BLaER1 treated with 17β-estradiol and CSF1 and Interleukin-3, amounts not matched to agents 10 nM and 100 nM (cell line): ENCODE results near the gene MUS81.
A peak's percentile ranks its signal among the peaks of the same experiment; 100 is the strongest.

Source experiments
- H3K27ac ChIP-seq, 11 experiments: shearing (Covaris generic); formaldehyde crosslinking; 2 replicates each; pipeline ENCODE4 v1.8.1; 2022
- H3K27me3 ChIP-seq, 11 experiments: shearing (Covaris generic); formaldehyde crosslinking; 2 replicates each; pipeline ENCODE4 v1.8.1; 2022
- H3K36me3 ChIP-seq, 11 experiments: shearing (Covaris generic); formaldehyde crosslinking; 2 replicates each; pipeline ENCODE4 v1.8.1; 2022
- H3K4me1 ChIP-seq, 10 experiments: shearing (Covaris generic); formaldehyde crosslinking; 2 replicates each; pipeline ENCODE4 v1.8.1; 2022
- H3K4me2 ChIP-seq, 11 experiments: shearing (Covaris generic); formaldehyde crosslinking; 2 replicates each; pipeline ENCODE4 v1.8.1; 2022
- H3K4me3 ChIP-seq, 10 experiments: shearing (Covaris generic); formaldehyde crosslinking; 2 replicates each; pipeline ENCODE4 v1.8.1; 2022
- H3K9ac ChIP-seq, 11 experiments: shearing (Covaris generic); formaldehyde crosslinking; 2 replicates each; pipeline ENCODE4 v1.8.1; 2022
- H3K9me3 ChIP-seq, 11 experiments: shearing (Covaris generic); formaldehyde crosslinking; replicated peaks in 1 of 11; 2 replicates each; pipeline ENCODE4 v1.8.1; 2022
- H4K20me1 ChIP-seq, 11 experiments: shearing (Covaris generic); formaldehyde crosslinking; 2 replicates each; pipeline ENCODE4 v1.8.1; 2022
- Cebpa-rat ChIP-seq, 11 experiments: shearing (Covaris generic); IDR thresholded peaks; 2 replicates each; pipeline ENCODE4 v1.8.1; 2022

Gene MUS81

DNA sequence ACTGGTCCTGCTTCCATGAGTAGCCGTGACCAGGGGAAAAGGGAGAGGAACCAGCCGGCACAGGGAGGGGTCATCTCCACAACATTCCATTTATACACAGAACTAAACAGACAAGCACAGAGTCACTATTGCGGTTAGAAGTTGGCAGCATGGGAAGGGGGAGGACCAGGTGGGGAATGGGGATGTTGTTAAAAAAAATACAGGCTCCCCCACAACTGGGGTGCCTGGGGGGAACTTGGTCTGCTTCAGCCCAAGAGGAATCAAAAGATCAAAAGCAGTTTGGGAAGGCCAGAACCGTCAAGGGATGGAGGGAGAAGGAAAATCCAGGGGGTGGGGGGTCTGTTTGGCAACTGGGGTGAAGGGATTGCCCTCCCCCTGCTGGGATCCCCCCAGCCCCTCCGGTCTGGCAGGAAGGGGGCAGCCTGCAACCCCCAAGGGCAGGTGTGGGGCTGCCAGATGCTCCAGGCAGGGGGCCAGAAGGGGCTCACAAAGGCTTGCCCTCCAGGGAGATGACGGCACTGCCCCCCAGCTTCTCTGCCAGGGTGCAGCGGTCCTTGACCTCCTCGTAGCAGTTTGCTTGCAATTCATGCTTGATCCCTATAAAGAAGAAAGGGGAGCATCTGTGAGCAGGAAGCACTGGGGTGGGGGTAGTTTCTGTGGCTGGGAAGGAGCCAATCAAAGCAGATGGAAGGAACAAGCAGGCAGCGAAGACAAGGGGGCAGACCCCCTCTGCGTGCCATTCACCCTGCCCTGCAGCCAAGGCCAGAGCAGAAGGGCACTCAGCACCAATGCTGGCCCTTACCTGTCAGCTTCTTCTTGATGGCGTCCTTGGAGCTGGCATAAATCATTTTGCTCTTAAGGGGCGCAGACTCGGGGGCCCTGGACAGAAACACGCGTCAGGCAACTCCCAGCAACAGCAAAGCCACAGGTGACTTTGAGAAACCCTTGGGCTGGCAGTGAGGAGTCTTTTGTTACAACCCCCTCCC is 5.1 kb upstream of the MUS81 start:
- Histone ChIP-seq H3K27me3 (no peaks in the 10 kb centered on the region), H3K27ac (peak overlapping the region in 2 of 11 experiments; percentile 3 to 90; a peak in 1 of 22 replicates), H3K9ac (peak overlapping the region; percentile 92 to 99 (median 95); a peak in 19 of 22 replicates), H3K4me2 (peak overlapping the region; percentile 77 to 95 (median 90)), H3K4me3 (peak overlapping the region; percentile 84 to 99 (median 96); a peak in 19 of 20 replicates), H3K36me3 (peaks cover 58 to 65% (median 60%) of the 10 kb centered on the region in 11 experiments), H3K9me3 (peaks cover 0 to 16% (median 0%) of the 10 kb centered on the region in 11 experiments; a peak in 9 of 22 replicates), H3K4me1 (peaks cover 30 to 41% (median 35%) of the 10 kb centered on the region in 10 experiments), H4K20me1 (peaks cover 73 to 78% (median 78%) of the 10 kb centered on the region in 11 experiments)
- TF ChIP-seq Cebpa-rat (IDR thresholded peaks at IDR 0.05), result no peak

DNA sequence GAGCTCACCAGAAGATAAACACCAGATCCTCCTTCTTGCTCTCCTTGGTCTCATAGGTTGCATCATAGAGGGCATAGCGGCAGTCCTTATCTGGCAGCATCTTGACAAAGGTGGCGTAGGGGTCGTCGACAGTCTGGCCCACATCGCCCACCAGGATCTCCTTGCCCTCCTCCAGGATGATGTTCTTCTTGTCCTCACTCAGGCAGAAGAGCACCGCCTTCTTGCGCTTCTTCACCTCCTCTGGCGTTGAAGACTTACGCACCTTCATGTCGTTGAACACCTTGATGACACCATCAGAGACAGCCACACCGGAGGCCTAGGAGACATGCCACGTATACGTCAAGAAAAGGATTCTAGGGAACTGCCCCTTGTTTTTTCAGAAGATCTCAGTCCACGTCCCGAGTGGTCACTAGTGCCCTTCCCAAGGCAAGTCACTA is 4.3 kb upstream of the MUS81 start:
- Histone ChIP-seq H3K27me3 (no peaks in the 10 kb centered on the region), H3K27ac (peak overlapping the region in 8 of 11 experiments; percentile 87 to 98 (median 92); a peak in 9 of 22 replicates), H3K4me1 (peaks cover 30 to 41% (median 35%) of the 10 kb centered on the region in 10 experiments), H4K20me1 (peaks cover 68 to 72% (median 70%) of the 10 kb centered on the region in 11 experiments), H3K9ac (peak overlapping the region; percentile 92 to 99 (median 95)), H3K4me3 (peak overlapping the region; percentile 84 to 99 (median 96)), H3K9me3 (peaks cover 0 to 16% (median 0%) of the 10 kb centered on the region in 11 experiments; a peak in 9 of 22 replicates), H3K36me3 (peaks cover 55 to 61% (median 59%) of the 10 kb centered on the region in 11 experiments), H3K4me2 (peak overlapping the region; percentile 77 to 95 (median 90))
- no peak for TF ChIP-seq Cebpa-rat (IDR thresholded peaks at IDR 0.05)

DNA sequence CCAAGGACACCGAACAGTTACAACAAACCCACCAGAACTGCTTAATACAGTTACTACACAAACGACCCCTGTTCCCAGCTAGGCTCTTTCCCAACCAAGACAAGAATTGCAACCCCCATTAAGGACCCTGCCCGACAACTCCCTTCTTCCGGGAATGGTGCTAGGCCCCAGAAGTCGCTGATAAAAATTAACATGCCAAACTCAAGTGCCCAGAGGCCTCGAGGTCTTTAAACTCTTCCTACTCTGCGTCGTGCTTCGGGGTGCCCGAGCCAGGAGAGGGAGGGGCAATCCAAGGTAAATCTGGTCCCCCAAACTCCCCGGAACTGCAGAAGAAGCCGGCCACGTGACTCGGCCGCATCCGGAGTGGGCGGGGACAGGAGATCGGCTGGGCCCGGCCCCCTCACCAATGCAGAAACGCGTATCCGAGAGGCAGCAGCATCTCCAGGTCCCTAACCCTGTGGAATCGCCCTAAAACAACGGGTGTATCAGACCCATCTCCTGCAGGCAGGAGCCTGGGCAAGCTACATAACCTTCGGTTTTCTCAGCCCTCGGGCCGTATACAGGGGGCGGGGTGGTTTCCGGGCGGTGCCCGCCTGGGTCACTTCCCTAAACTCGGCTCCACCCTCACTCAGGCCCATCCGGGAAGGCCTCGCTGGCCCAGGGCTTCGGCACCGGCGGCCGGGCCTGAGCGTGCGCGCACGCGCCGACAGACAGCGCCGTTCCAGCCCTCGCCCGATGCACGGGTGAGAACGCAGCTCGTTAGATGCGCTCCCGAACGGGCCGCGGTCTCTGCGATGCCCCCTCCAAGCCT is 3.3 kb upstream of the MUS81 start:
- peaks cover 59 to 72% (median 64%) of the 10 kb centered on the region in 11 experiments for H4K20me1 ChIP-seq
- H3K27ac ChIP-seq, result peak overlapping the region; percentile 87 to 98 (median 94)
- peak overlapping the region; percentile 77 to 95 (median 90) for H3K4me2 ChIP-seq
- H3K27me3 ChIP-seq, result no peaks in the 10 kb centered on the region
- peaks cover 50 to 55% (median 53%) of the 10 kb centered on the region in 11 experiments for H3K36me3 ChIP-seq
- H3K9ac ChIP-seq, result peak overlapping the region; percentile 92 to 99 (median 95)
- peak overlapping the region; percentile 84 to 99 (median 96) for H3K4me3 ChIP-seq
- H3K9me3 ChIP-seq, result peaks cover 0 to 8% (median 0%) of the 10 kb centered on the region in 11 experiments; a peak in 5 of 22 replicates
- TF ChIP-seq Cebpa-rat (IDR thresholded peaks at IDR 0.05), result no peak
- peaks cover 38 to 49% (median 44%) of the 10 kb centered on the region in 10 experiments for H3K4me1 ChIP-seq

DNA sequence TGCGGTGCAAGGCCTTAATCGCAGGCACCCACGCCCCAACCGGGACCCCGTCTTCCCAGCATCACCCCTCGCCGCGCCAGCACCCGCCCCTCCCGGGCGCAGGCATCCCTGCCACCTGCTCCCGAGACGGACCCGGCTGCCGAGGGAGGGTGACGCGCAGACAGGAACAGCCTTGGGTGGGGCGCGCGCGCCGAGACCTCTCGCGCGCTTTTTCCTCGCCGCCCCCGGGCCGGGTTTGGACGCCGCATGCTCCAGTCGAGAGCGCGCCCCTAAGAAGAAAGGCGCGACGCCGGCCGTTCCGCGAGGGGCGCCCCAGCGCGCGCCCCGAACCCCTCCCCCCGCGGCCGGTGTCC is 2.8 kb upstream of the MUS81 start:
- Histone ChIP-seq H3K4me1 (peaks cover 44 to 55% (median 48%) of the 10 kb centered on the region in 10 experiments), H3K4me2 (peak overlapping the region; percentile 62 to 95 (median 90)), H3K36me3 (peaks cover 50 to 55% (median 53%) of the 10 kb centered on the region in 11 experiments), H3K9me3 (peaks cover 0 to 3% (median 0%) of the 10 kb centered on the region in 11 experiments; a peak in 3 of 22 replicates), H3K4me3 (peak overlapping the region; percentile 84 to 99 (median 96)), H3K9ac (peak overlapping the region; percentile 92 to 99 (median 95)), H3K27me3 (no peaks in the 10 kb centered on the region), H4K20me1 (peaks cover 54 to 72% (median 63%) of the 10 kb centered on the region in 11 experiments), H3K27ac (peak overlapping the region; percentile 87 to 98 (median 94))
- no peak for TF ChIP-seq Cebpa-rat (IDR thresholded peaks at IDR 0.05)

DNA sequence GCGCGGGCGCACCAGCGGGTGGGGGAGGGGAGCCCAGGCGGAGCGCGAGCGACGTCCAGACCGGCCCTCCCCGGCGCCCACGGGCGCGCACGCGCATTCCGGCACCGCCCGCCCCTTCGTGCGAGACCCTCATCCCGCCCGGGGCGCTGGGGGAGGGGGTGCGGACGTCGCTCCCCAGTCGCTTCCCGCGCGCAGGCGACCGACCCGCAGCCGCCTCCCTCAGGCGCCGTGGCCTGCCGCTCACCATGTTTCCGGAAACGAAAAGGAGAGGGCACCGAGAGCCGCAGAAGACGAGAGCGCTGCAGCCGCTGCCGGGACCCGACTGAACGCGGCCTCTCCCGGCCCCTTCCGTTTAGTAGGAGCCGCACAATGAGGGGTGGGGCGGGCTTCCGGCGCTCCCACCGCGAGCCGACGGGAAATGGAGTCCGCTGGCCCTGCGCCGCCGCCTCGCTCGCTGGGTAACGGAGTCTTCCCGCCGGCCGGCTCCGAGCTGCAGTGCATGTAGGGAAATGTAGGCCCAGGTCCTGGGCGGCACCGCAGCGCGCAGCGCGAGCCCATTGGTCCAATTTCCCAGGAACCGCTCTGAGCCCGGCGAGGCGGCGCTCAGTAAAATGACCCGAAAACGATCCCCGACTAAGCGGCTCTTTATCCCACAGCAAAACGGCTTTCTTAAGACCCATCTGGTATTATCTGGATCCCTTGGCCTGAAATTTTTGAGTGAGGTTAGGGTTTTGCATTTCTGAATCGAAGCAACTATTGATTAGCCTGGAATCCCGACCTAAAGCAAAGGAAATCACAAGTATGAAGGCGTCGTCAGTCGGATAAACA is 2.2 kb upstream of the MUS81 start, which contains the start of gene CFL1:
CFL1 (minus strand) TSS at position 328 of the 828 bp plus-strand sequence; CDS start at position 247, 81 bp downstream.
- peak within 1 kb of the TSS; percentile 92 to 99 (median 95) for H3K9ac ChIP-seq
- peaks cover 46 to 59% (median 51%) of the 10 kb centered on the region in 10 experiments for H3K4me1 ChIP-seq
- peak within 1 kb of the TSS; percentile 89 to 98 (median 96) for H3K4me2 ChIP-seq
- TF ChIP-seq Cebpa-rat (IDR thresholded peaks at IDR 0.05), result no peak
- H3K27me3 ChIP-seq, result no peaks in the 10 kb centered on the region
- peaks cover 48 to 72% (median 60%) of the 10 kb centered on the region in 11 experiments for H4K20me1 ChIP-seq
- peaks cover 50 to 55% (median 53%) of the 10 kb centered on the region in 11 experiments for H3K36me3 ChIP-seq
- no peaks in the 10 kb centered on the region; a peak in 1 of 22 replicates for H3K9me3 ChIP-seq
- peak within 1 kb of the TSS; percentile 84 to 99 (median 96) for H3K4me3 ChIP-seq
- H3K27ac ChIP-seq, result peak within 1 kb of the TSS; percentile 87 to 98 (median 94)

DNA sequence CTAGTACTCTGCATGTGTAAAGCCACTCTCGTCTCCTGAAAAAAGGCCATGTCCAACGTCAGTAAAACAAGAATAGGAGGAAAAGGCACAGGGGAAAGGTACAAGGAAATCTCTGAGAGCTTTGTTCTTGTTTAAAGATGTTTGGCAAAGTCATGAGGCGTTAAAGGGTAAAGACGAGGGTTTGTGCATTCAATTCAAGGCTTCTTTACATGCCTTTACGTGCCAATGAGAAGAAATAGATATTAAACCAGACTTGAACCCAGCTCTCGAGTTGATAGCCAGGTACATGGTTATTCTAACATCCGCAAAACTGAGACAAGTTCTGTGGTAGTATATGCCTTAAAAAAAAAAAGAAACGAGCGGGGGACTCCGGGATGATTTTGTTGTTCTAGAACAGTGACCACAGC is 1.5 kb upstream of the MUS81 start:
- Histone ChIP-seq H4K20me1 (peaks cover 42 to 72% (median 57%) of the 10 kb centered on the region in 11 experiments), H3K27ac (peak overlapping the region; percentile 87 to 98 (median 91); a peak in 19 of 22 replicates), H3K4me2 (peak overlapping the region; percentile 83 to 98 (median 96)), H3K9ac (peak overlapping the region; percentile 92 to 99 (median 95)), H3K4me1 (peaks cover 46 to 60% (median 53%) of the 10 kb centered on the region in 10 experiments), H3K36me3 (peaks cover 50 to 55% (median 53%) of the 10 kb centered on the region in 11 experiments), H3K4me3 (peak overlapping the region; percentile 84 to 99 (median 96)), H3K27me3 (no peaks in the 10 kb centered on the region), H3K9me3 (no peaks in the 10 kb centered on the region; a peak in 1 of 22 replicates)
- TF ChIP-seq Cebpa-rat (IDR thresholded peaks at IDR 0.05), result no peak

DNA sequence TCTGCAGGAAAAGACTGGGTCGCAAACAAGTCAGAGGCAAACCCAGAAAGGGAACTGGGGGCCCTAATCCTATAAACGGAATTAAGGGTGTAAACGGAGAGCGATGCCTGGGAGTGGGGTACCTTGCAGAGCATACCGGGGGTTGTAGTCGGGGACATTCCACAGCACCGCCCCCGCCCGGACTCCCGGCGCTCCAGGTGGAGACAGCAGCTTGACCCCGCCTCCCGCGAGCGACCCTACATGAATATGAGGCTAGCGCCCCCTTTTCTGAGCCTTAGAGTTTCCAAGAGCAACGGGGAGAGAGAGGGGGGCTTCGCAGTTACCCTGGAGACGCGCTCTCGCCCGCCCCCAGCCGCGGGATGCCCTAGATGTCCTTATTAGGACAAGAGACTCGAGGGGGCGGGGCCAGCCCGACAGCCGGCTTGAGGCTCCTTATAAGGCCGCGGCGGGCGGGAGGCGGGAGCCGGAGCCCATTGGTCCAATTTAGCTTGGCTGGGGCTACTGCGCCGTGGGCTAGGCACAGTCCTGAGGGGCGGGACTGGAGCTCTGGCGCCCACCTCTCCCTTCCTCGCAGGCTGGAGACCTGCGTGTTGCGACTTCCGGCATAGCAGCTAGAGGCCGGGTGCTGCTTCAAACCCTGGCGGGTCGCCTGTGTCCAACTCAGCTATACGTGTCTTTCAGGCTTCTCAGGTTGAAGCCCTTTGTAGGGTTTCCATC is 980 bp upstream of the MUS81 start:
- Histone ChIP-seq H3K4me2 (peak overlapping the region; percentile 83 to 98 (median 96)), H3K4me1 (peaks cover 46 to 61% (median 52%) of the 10 kb centered on the region in 10 experiments), H3K9me3 (no peaks in the 10 kb centered on the region; a peak in 1 of 22 replicates), H4K20me1 (peaks cover 36 to 72% (median 57%) of the 10 kb centered on the region in 11 experiments), H3K9ac (peak overlapping the region; percentile 92 to 99 (median 95)), H3K27ac (peak overlapping the region; percentile 87 to 98 (median 91)), H3K27me3 (no peaks in the 10 kb centered on the region), H3K4me3 (peak overlapping the region; percentile 84 to 99 (median 96)), H3K36me3 (peaks cover 50 to 55% (median 53%) of the 10 kb centered on the region in 11 experiments)
- TF ChIP-seq Cebpa-rat (IDR thresholded peaks at IDR 0.05), result no peak
